Gastrocnemius medialis (tissue), 4 donors: Measurements from ENCODE around the gene PRSS57. TPM values are rescaled to one million over a fixed set of nuclear protein-coding genes. Genes with fewer than 3 reads are reported as not detected.

Experiments used
- ATAC-seq, 2 donors: fragments of 150-250 bp; one replicate each; pipeline ENCODE4 v1.9.1; 2016
- DNase-seq, 2 donors: peaks; one replicate each; pipeline ENCODE4 v3.0.0-alpha.2; 2019
- H3K27ac ChIP-seq, 4 donors: fragments of 200-600 bp; sonication (generic); 1 replicate in 1 of 4; 2 replicates in 3 of 4; pipeline ENCODE4 v1.5.1; 2016 to 2018; ENCODE audit warnings: mild to moderate bottlenecking in 2 of 4, moderate library complexity in 1 of 4
- H3K27me3 ChIP-seq, 3 donors: fragments of 200-600 bp; sonication (generic) in 2 of 3; 1 replicate in 1 of 3; 2 replicates in 2 of 3; pipeline versions ENCODE4 v1.5.1 to v1.6.0; 2016 to 2019; ENCODE audit warnings: mild to moderate bottlenecking in 1 of 3, moderate library complexity in 1 of 3
- H3K36me3 ChIP-seq, 2 donors: fragments of 200-600 bp; sonication (generic) in 1 of 2; one replicate each; pipeline ENCODE4 v1.5.1; 2017 to 2018
- H3K4me1 ChIP-seq, 2 donors: fragments of 200-600 bp; sonication (generic) in 1 of 2; one replicate each; pipeline ENCODE4 v1.5.1; 2016 to 2017; ENCODE audit warnings: mild to moderate bottlenecking in 2 of 2
- H3K4me3 ChIP-seq, 4 donors: fragments of 200-600 bp; sonication (generic) in 3 of 4; 1 replicate in 1 of 4; 2 replicates in 3 of 4; pipeline ENCODE4 v1.5.1; 2016 to 2019; ENCODE audit warnings: mild to moderate bottlenecking in 2 of 4
- H3K9me3 ChIP-seq, 3 donors: fragments of 200-600 bp; sonication (generic) in 2 of 3; 1 replicate in 1 of 3; 2 replicates in 2 of 3; pipeline ENCODE4 v1.5.1; 2016 to 2019
- CTCF ChIP-seq, 5 experiments: fragments of 450-650 bp in 3 of 5; fragments of 200-600 bp in 2 of 5; sonication (generic) in 2 of 5; IDR thresholded peaks in 4 of 5; conservative IDR thresholded peaks in 1 of 5; 1 replicate in 4 of 5; 2 replicates in 1 of 5; pipeline ENCODE4 v1.5.1; 2016 to 2019; ENCODE audit warnings: antibody characterized with exemption in 5 of 5, mild to moderate bottlenecking in 3 of 5, moderate library complexity in 3 of 5
- POLR2A ChIP-seq, 2 donors: fragments of 450-650 bp; IDR thresholded peaks; one replicate each; pipeline ENCODE4 v1.6.1; 2017; ENCODE audit warnings: antibody characterized with exemption in 2 of 2, mild to moderate bottlenecking in 2 of 2, moderate library complexity in 2 of 2
- in situ Hi-C, 4 donors: fragments of 200-750 bp; cut with MboI; loops; one replicate each; pipeline versions ENCODE4 v1.15.0 to v1.8.0; 2017; ENCODE audit warnings: low sequenced_read_pairs in 4 of 4
- intact Hi-C: fragments of 100-400 bp; cut with DNase I; formaldehyde crosslinking; loops from one replicate; pipeline ENCODE4 v1.15.1; 2023; ENCODE audit warnings: low total_unique reads
- total RNA-seq, 4 donors: library from RNA; depleted of rRNA; stranded (reverse); fragments of >200 nt; gene quantifications; one replicate each; pipeline versions ENCODE4 v1.1.0 to v1.2.3, GENCODE V29; 2016

The PRSS57 gene
- total RNA-seq, 4 donors from 2014 or later: not detected

- Histone ChIP-seq H3K4me3 (no peak overlapping the region), H3K27ac (peak overlapping the region in 3 of 4 donors; percentile 18 to 58 (median 48)), H3K27me3 (peaks cover 6 to 15% (median 15%) of the 10 kb centered on the region in 3 donors), H3K36me3 (no peaks in the 10 kb centered on the region), H3K9me3 (no peaks in the 10 kb centered on the region), H3K4me1 (no peaks in the 10 kb centered on the region)
- DNase-seq: no peak
- in situ Hi-C loops (no loop called here), intact Hi-C loops (no loop called here)
- TF ChIP-seq CTCF (IDR thresholded peaks at IDR 0.05 in 4 of 5, conservative IDR thresholded peaks at IDR 0.05 in 1 of 5) (no peak), POLR2A (IDR thresholded peaks at IDR 0.05) (no peak)
- no peak for ATAC-seq
Measured at GRCh38 chr19:723247-723646, 28.0 kb upstream of the PRSS57 start.

GRCh38 chr19:722553-723101, 27.4 kb upstream of the PRSS57 start:
- no peaks in the 10 kb centered on the region for H3K36me3 ChIP-seq
- DNase-seq (no peak), ATAC-seq (peak in 1 of 2 donors; percentile 32)
- H3K4me3 ChIP-seq: no peak overlapping the region
- intact Hi-C loops: no loop called here
- no peaks in the 10 kb centered on the region for H3K4me1 ChIP-seq
- H3K27me3 ChIP-seq: peaks cover 6 to 17% (median 15%) of the 10 kb centered on the region in 3 donors
- no peaks in the 10 kb centered on the region for H3K9me3 ChIP-seq
- in situ Hi-C loops: no loop called here
- no peak for TF ChIP-seq POLR2A (IDR thresholded peaks at IDR 0.05)
- no peak for TF ChIP-seq CTCF (IDR thresholded peaks at IDR 0.05 in 4 of 5, conservative IDR thresholded peaks at IDR 0.05 in 1 of 5)
- peak overlapping the region; percentile 2 to 58 (median 33) for H3K27ac ChIP-seq

- Histone ChIP-seq H3K27ac (peak overlapping the region; percentile 25 to 38 (median 32)), H3K4me3 (no peak overlapping the region), H3K36me3 (no peaks in the 10 kb centered on the region), H3K4me1 (no peaks in the 10 kb centered on the region), H3K9me3 (no peaks in the 10 kb centered on the region), H3K27me3 (peaks cover 6 to 17% (median 15%) of the 10 kb centered on the region in 3 donors)
- intact Hi-C loops (no loop called here), in situ Hi-C loops (no loop called here)
- no peak for ATAC-seq
- no peak for DNase-seq
- no peak for TF ChIP-seq CTCF (IDR thresholded peaks at IDR 0.05 in 4 of 5, conservative IDR thresholded peaks at IDR 0.05 in 1 of 5)
- no peak for TF ChIP-seq POLR2A (IDR thresholded peaks at IDR 0.05)
Measured at GRCh38 chr19:720345-721160, 25.3 kb upstream of the PRSS57 start.

- DNase-seq (no peak), ATAC-seq (no peak)
- Histone ChIP-seq H3K4me1 (no peaks in the 10 kb centered on the region), H3K27ac (peak overlapping the region; percentile 39 to 62 (median 43)), H3K4me3 (no peak overlapping the region), H3K27me3 (peaks cover 6 to 18% (median 17%) of the 10 kb centered on the region in 3 donors), H3K9me3 (no peaks in the 10 kb centered on the region), H3K36me3 (no peaks in the 10 kb centered on the region)
- TF ChIP-seq POLR2A (IDR thresholded peaks at IDR 0.05) (no peak), CTCF (IDR thresholded peaks at IDR 0.05 in 4 of 5, conservative IDR thresholded peaks at IDR 0.05 in 1 of 5) (no peak)
- in situ Hi-C loops (no loop called here), intact Hi-C loops (no loop called here)
Measured at GRCh38 chr19:719636-720344, 24.5 kb upstream of the PRSS57 start.
